ENCODE data around the gene LNP1. TPM values are rescaled to one million over a fixed set of nuclear protein-coding genes. Genes with fewer than 3 reads are reported as not detected.
"Not testable (repeated sequence)": the region's sequence is repeated elsewhere in the genome, so short reads cannot be mapped to it uniquely, and the experiment has no call there.

LNP1 gene
- total RNA-seq, 4 donors from 2014 or later = 0.64 to 0.97 (median 0.76) TPM; not detected in 1

- H3K27ac ChIP-seq = no peak overlapping the region
- peaks cover 6% of the 10 kb centered on the region for H3K4me1 ChIP-seq
- DNase-seq (ENCODE audit: low spot score in 2 of 2) = no peak
- no peaks in the 10 kb centered on the region for H3K27me3 ChIP-seq
- peaks cover 5% of the 10 kb centered on the region for H3K9me3 ChIP-seq
- 89% methylated on average over 1 of the region's 1 CpG for WGBS
- TF ChIP-seq CTCF (IDR thresholded peaks at IDR 0.05) (no peak), POLR2A (IDR thresholded peaks at IDR 0.05) (no peak), POLR2AphosphoS5 (IDR thresholded peaks at IDR 0.05) (no peak), EP300 (IDR thresholded peaks at IDR 0.05) (no peak)
- no peak overlapping the region for H3K4me3 ChIP-seq
- H3K36me3 ChIP-seq = no peaks in the 10 kb centered on the region
These were observed 65.8 kb downstream of the LNP1 start for GRCh38 chr3:100467133-100467532.

DNA sequence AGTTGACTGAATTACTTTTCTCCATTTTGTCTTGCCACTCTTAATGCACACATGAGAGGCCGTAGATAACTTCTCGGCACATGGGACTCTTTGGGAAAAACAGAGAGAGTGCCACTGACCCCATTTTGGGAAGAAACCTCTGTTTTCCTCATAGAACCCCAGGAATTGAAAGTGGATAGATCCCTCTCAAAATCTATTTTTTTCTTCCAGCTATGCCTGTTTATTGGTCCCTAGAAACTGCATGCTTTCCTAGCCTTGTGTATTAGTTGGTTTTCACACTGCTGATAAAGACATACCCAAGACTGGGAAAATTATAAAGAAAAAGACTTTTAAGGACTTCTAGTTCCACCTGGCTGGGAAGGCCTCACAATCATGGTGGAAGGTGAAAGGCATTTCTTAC, 67.3 kb downstream of the LNP1 start:
- 98% methylated on average over 2 of the region's 2 CpGs for WGBS
- H3K9me3 ChIP-seq = peaks cover 5% of the 10 kb centered on the region

GRCh38 chr3:100470951-100471350, 69.6 kb downstream of the LNP1 start:
- H3K9me3 ChIP-seq = peaks cover 5% of the 10 kb centered on the region
- TF ChIP-seq POLR2A (IDR thresholded peaks at IDR 0.05) (no peak), POLR2AphosphoS5 (IDR thresholded peaks at IDR 0.05) (no peak), CTCF (IDR thresholded peaks at IDR 0.05) (no peak), EP300 (IDR thresholded peaks at IDR 0.05) (no peak)
- H3K27ac ChIP-seq = no peak overlapping the region
- H3K4me1 ChIP-seq = peaks cover 6% of the 10 kb centered on the region
- no peak overlapping the region for H3K4me3 ChIP-seq
- H3K36me3 ChIP-seq = no peaks in the 10 kb centered on the region
- no peak for DNase-seq (ENCODE audit: low spot score in 2 of 2)
- no peaks in the 10 kb centered on the region for H3K27me3 ChIP-seq
- WGBS = 96% methylated on average over 1 of the region's 1 CpG

More for the DNA sequence above, 67.3 kb downstream of the LNP1 start:
- no peak overlapping the region for H3K27ac ChIP-seq
- H3K36me3 ChIP-seq = no peaks in the 10 kb centered on the region
- DNase-seq (ENCODE audit: low spot score in 2 of 2) = no peak
- H3K4me1 ChIP-seq = peaks cover 6% of the 10 kb centered on the region
- no peaks in the 10 kb centered on the region for H3K27me3 ChIP-seq
- TF ChIP-seq POLR2A (IDR thresholded peaks at IDR 0.05) = no peak
- TF ChIP-seq EP300 (IDR thresholded peaks at IDR 0.05) = no peak
- TF ChIP-seq CTCF (IDR thresholded peaks at IDR 0.05) = no peak
- no peak for TF ChIP-seq POLR2AphosphoS5 (IDR thresholded peaks at IDR 0.05)
- no peak overlapping the region for H3K4me3 ChIP-seq

DNA sequence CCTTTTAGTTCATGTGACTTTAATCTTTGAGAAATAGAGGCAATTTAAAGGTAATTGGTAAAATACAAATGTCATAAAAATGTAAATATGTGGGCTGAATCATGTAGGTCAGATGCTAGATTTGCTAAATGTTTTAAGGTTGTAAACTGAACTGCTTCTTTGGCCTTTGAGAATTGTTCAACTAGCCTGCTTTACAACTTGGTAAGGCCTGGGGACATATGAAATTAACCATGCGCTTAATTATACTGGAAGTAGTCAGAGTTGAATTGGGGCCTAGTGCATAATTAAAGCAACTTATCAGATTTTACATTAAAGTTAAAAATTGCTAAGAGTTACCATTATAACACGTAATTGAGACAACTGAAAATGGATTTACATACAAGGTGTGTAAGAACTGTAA, 70.1 kb downstream of the LNP1 start:
- DNase-seq (ENCODE audit: low spot score in 2 of 2) = no peak
- Histone ChIP-seq H3K27me3 (no peaks in the 10 kb centered on the region), H3K27ac (no peak overlapping the region), H3K9me3 (peaks cover 5% of the 10 kb centered on the region), H3K4me1 (peaks cover 4% of the 10 kb centered on the region), H3K36me3 (no peaks in the 10 kb centered on the region), H3K4me3 (no peak overlapping the region)
- no peak for TF ChIP-seq EP300 (IDR thresholded peaks at IDR 0.05)
- no peak for TF ChIP-seq POLR2AphosphoS5 (IDR thresholded peaks at IDR 0.05)
- no peak for TF ChIP-seq CTCF (IDR thresholded peaks at IDR 0.05)
- WGBS = 67% methylated on average over 2 of the region's 2 CpGs

DNA sequence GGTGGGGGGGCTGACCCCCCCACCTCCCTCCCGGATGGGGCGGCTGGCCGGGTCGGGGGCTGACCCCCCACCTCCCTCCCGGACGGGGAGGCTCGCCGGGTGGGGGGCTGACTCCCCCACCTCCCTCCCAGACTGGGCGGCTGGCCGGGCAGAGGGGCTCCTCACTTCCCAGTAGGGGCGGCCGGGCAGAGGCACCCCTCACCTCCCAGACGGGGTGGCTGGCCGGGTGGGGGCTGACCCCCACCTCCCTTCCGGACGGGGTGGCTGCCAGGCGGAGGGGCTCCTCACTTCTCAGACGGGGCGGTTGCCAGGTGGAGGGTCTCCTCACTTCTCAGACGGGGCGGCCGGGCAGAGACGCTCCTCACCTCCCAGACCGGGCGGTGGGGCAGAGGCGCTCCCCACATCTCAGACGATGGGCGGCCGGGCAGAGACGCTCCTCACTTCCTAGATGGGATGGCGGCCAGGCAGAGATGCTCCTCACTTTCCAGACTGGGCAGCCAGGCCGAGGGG, 76.6 kb downstream of the LNP1 start:
- not testable (repeated sequence) for H3K4me3 ChIP-seq; H3K36me3 ChIP-seq; H3K27me3 ChIP-seq; H3K27ac ChIP-seq; DNase-seq (ENCODE audit: low spot score in 2 of 2); H3K4me1 ChIP-seq; H3K9me3 ChIP-seq
- WGBS = 75% methylated on average over 2 of the region's 32 CpGs

DNA sequence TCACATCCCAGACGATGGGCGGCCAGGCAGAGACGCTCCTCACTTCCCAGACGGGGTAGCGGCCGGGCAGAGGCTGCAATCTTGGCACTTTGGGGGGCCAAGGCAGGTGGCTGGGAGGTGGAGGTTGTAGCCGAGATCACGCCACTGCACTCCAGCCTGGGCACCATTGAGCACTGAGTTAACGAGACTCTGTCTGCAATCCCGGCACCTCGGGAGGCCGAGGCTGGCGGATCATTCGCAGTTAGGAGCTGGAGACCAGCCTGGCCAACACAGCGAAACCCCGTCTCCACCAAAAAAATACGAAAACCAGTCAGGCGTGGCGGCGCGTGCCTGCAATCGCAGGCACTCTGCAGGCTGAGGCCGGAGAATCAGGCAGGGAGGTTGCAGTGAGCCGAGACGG, 77.2 kb downstream of the LNP1 start:
- 92% methylated on average over 17 of the region's 25 CpGs for WGBS
- not testable (repeated sequence) for DNase-seq (ENCODE audit: low spot score in 2 of 2); H3K4me3 ChIP-seq

More for the DNA sequence above, 77.2 kb downstream of the LNP1 start:
- not testable (repeated sequence) for H3K27ac ChIP-seq, H3K27me3 ChIP-seq, H3K9me3 ChIP-seq, H3K36me3 ChIP-seq, H3K4me1 ChIP-seq
